HG03196 (cell line): ENCODE data around the gene LMTK2.

Source experiments
- ATAC-seq: cut with Tn5 transposase; IDR thresholded peaks from one replicate; pipeline ENCODE4 v1.9.1; 2021; ENCODE audit not compliant: unreplicated experiment

Gene LMTK2

GRCh38 chr7:98232263-98232585 lies 125.6 kb downstream of the LMTK2 start:
- ATAC-seq, result no peak

- ATAC-seq, result no peak
Observed at GRCh38 chr7:98232799-98233198, 126.1 kb downstream of the LMTK2 start.

- no peak for ATAC-seq
Observed at GRCh38 chr7:98233219-98234070, 126.8 kb downstream of the LMTK2 start.

- no peak for ATAC-seq
Observed at GRCh38 chr7:98234429-98235147, 127.9 kb downstream of the LMTK2 start.

GRCh38 chr7:98235901-98236300 lies 129.2 kb downstream of the LMTK2 start:
- ATAC-seq, result no peak

- ATAC-seq, result no peak
Observed at GRCh38 chr7:98236355-98237185, 129.9 kb downstream of the LMTK2 start.

GRCh38 chr7:98238076-98238475 lies 131.4 kb downstream of the LMTK2 start:
- no peak for ATAC-seq

GRCh38 chr7:98238976-98239375 lies 132.3 kb downstream of the LMTK2 start:
- no peak for ATAC-seq

GRCh38 chr7:98240961-98241673 lies 134.5 kb downstream of the LMTK2 start:
- no peak for ATAC-seq

- ATAC-seq, result no peak
Observed at GRCh38 chr7:98241674-98242241, 135.1 kb downstream of the LMTK2 start.

GRCh38 chr7:98242342-98242741 lies 135.7 kb downstream of the LMTK2 start:
- no peak for ATAC-seq

- ATAC-seq, result no peak
Observed at GRCh38 chr7:98242934-98243333, 136.3 kb downstream of the LMTK2 start.

- no peak for ATAC-seq
Observed at GRCh38 chr7:98244871-98245270, 138.2 kb downstream of the LMTK2 start.

- no peak for ATAC-seq
Observed at GRCh38 chr7:98248156-98248555, 141.5 kb downstream of the LMTK2 start.

- ATAC-seq, result no peak
Observed at GRCh38 chr7:98249106-98249505, 142.4 kb downstream of the LMTK2 start.

GRCh38 chr7:98250789-98251188 lies 144.1 kb downstream of the LMTK2 start:
- no peak for ATAC-seq

GRCh38 chr7:98251231-98251600 lies 144.6 kb downstream of the LMTK2 start:
- peak; percentile 28 for ATAC-seq

GRCh38 chr7:98251601-98252424 lies 145.2 kb downstream of the LMTK2 start, which contains the start of gene TECPR1:
Gene TECPR1, minus strand, starts transcription at chr7:98252232. Its CDS starts 6,086 bp downstream, at chr7:98246146.
- peak; percentile 99 for ATAC-seq

GRCh38 chr7:98252425-98253054 lies 145.9 kb downstream of the LMTK2 start:
- ATAC-seq, result no peak
